Measurements from ENCODE around the gene MAPK1.
"Not testable (repeated sequence)": the region's sequence is repeated elsewhere in the genome, so short reads cannot be mapped to it uniquely, and the experiment has no call there.

MAPK1 gene

GRCh38 chr22:21752276-21752675 is 115.2 kb downstream of the MAPK1 start:
- DNase-seq: no peak

DNA sequence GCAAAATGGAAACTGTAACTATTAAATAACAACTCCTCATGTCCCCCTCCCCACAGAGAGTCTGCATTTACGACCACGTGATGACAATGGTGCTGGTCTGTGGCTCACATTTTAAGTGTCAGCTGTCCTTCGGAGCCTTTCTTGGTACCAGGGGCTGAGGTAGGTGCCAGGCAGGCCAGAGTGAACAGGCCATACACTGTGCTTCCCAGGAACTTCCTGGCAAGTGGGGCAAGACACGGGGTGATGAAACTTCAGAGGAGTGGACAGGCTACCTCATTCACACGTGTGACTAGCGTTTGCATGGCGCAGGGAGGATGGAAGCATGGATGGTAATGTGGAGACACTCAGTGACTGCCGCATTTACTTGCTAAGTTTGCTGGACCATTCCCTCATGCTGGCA is 121.5 kb downstream of the MAPK1 start:
- no peak for DNase-seq

GRCh38 chr22:21744917-21745316 is 122.5 kb downstream of the MAPK1 start:
- DNase-seq: not testable (repeated sequence)

DNA sequence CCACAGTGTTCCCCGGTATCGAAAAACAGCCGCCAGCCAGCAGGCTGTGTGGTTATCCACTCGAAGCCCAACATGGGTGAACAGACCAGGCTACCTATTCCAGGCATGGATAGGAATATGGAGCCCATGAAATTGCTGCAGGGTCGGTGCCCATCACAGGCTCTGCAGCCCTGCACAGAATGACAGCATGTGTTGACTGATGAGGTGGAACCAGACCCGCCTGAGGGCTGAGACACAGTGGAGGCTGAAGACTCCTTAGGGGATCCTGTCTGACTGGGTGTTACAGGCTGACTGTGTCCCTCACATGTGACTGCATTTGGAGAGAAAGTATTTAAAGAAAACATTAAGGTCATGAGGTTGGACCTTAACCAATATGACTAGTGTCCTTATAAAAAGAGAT is 125.7 kb downstream of the MAPK1 start:
- DNase-seq: no peak

GRCh38 chr22:21741059-21741458 is 126.4 kb downstream of the MAPK1 start:
- DNase-seq: no peak

DNA sequence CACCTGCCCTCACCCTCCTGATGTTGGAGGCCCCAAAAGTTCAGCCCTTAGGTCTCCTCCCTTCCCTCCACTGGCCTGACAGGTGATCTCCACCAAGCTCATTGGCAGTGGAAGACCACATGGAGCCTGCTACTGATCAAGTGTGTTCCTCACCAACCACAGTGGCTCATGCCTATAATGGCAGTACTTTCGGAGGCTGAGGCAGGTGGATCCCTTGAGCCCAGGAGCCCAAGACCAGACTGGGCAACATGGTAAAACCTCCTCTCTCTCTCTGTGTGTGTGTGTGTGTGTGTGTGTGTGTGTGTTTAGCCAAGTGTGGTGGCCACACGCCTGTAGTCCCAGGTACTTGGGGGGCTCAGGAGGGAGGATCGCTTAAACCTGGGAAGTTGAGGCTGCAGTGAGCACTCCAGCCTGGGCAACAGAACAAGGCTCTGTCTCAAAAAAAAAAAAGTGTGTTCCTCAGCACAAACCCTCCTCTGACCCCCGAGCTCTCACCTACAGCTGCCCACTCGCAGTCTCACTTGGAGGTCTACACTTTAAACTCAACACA is 127.5 kb downstream of the MAPK1 start:
- DNase-seq: no peak

DNA sequence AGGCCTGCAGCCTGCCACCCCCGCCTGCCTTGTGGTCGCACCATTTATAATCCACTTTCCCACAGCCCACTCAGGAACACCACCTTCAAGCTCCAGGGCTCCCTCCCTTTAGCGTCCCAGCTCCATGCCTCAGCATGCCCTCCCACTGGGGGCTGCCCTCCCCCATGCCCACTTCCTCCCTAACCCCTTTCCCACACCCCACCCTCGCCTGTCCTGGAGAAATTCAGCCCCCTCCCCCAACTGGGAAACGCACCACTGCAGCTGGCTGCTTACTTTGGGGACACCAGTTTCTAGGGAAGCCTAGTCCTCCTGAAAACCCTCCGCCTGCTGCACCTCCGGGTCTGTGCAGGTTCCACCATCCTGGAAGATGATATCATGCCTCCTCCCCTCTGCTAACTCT is 128.5 kb downstream of the MAPK1 start:
- no peak for DNase-seq

GRCh38 chr22:21738081-21738480 is 129.4 kb downstream of the MAPK1 start:
- DNase-seq: no peak

GRCh38 chr22:21736948-21737347 is 130.5 kb downstream of the MAPK1 start:
- no peak for DNase-seq

DNA sequence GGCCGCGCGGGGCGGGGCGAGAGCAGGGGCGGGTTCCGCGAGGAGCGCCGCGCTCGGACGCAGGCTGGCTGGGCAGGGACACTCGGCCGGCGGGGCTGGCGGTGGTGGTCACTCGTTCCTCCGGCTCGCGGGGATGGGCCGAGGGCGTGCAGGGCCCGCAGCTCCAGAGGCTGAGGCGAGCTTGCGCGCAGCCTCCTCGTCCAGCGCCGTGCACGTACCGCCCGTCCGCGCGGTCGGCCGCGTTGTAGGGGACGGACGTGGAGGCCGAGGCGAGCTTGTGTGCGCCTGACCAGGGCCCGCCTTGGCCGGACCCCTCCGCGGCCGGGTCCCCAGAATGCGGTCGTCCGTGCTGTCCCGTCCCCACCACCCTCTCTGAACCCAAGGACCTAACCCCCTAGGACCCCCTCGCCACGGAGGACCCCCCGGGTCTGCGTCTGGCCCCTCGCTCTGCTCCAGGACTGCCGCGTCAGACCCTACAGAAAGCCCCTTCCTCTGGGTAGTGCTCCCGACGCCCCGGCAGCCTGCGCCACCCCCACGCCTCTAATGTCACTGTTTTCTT is 131.3 kb downstream of the MAPK1 start:
- DNase-seq: no peak

GRCh38 chr22:21735200-21736083 is 132.0 kb downstream of the MAPK1 start, which contains the start of gene YPEL1:
Gene YPEL1 (minus strand): TSS chr22:21735794. CDS start chr22:21710744, 25,050 bp downstream.
- DNase-seq: peak; percentile 95

GRCh38 chr22:21734540-21735199 is 132.8 kb downstream of the MAPK1 start:
- peak; percentile 9 for DNase-seq

GRCh38 chr22:21731503-21731902 is 135.9 kb downstream of the MAPK1 start:
- DNase-seq: no peak

GRCh38 chr22:21730535-21731308 is 136.7 kb downstream of the MAPK1 start:
- no peak for DNase-seq

DNA sequence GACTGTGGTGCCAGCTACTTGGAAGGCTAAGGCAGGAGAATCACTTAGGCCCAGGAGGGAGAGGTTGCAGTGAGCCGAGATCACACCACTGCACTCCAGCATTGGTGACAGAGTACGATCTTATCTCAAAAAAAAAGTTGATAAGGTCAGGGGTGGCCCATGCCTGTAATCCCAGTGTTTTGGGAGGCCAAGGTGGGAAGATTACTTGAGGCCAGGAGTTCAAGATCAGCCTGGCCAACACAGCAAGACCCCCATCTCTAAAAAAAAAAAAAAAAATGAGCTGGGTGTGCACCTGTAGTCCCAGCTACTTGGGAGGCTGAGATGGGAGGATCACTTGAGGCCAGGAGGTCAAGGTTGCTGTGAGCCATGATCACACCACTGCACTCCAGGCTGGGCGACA is 138.3 kb downstream of the MAPK1 start:
- not testable (repeated sequence) for DNase-seq

DNA sequence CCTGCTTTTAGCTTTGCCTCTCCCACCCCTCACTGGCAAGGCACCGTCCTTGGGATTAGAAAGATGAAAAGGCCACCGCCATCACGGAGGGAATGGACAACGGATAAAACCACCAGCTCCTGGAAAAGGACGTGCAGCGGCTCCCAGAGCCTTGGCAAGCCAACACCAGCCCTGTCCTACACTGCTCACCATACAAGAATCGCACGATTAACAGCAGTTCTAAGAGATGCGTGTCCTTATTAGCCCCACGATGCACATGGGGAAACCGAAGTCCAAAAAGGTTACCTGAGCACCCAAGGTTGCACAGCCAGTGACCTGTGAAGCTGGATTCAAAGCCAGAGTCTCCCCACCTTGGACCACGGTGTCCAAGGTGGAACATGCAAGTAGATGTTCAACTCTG is 139.2 kb downstream of the MAPK1 start:
- no peak for DNase-seq

DNA sequence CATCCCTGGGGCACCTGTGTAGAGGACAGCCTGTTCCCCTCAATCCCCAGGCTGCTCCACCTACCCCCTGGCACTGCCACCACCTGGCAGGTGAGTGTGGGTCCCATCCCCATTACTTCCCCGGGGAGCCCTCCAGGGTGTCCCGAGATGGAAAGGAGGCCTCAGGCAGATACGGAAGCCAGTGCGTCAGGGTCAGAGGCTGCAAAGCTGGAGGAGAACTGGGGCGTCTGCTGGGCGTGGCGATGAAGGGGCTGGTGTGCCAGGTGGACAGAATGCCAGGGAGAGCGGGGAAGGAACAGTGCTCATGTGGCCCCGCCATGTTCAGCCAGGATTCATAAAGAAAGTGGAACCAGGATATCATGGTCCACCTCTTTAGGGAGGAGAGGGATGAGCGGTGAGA is 139.7 kb downstream of the MAPK1 start:
- no peak for DNase-seq

GRCh38 chr22:21727159-21727558 is 140.3 kb downstream of the MAPK1 start:
- no peak for DNase-seq

- no peak for DNase-seq
Observed at GRCh38 chr22:21726650-21727049, 140.8 kb downstream of the MAPK1 start.

- DNase-seq: no peak
Observed at GRCh38 chr22:21725956-21726649, 141.3 kb downstream of the MAPK1 start.

DNA sequence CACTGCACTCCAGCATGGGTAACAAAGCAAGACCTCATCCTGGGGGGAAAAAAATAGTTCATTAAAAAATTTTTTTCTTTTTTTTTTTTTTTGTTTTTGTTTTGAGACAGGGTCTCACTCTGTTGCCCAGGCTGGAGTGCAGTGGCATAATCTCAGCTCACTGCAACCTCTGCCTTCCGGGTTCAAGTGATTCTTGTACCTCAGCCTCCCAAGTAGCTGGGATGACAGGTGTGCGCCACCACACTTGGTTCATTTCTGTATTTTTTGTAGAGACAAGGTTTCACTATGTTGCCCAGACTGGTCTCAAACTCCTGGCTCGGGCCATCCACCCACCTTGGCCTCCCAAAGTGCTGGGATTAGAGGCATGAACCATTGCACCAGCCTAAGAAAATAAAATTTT is 142.9 kb downstream of the MAPK1 start:
- not testable (repeated sequence) for DNase-seq

- DNase-seq: not testable (repeated sequence)
Observed at GRCh38 chr22:21721195-21721852, 146.1 kb downstream of the MAPK1 start.

All from NCI-H2227 treated with DMSO at 0.1 percent for 48 hours (cell line).